NAMALWA (cell line): ENCODE results near the gene BRINP3.
"Not testable (repeated sequence)": the region's sequence is repeated elsewhere in the genome, so short reads cannot be mapped to it uniquely, and the experiment has no call there.

Experiments
- DNase-seq: peaks from one replicate; pipeline ENCODE4 v3.0.0-alpha.2; 2015; ENCODE audit warnings: low spot score

Gene BRINP3

GRCh38 chr1:190179817-190180216, 297.8 kb downstream of the BRINP3 start:
- DNase-seq: no peak

- no peak for DNase-seq
Observed at GRCh38 chr1:190178827-190179226, 298.8 kb downstream of the BRINP3 start.

GRCh38 chr1:190177555-190177954, 300.1 kb downstream of the BRINP3 start:
- no peak for DNase-seq

GRCh38 chr1:190176776-190177175, 300.9 kb downstream of the BRINP3 start:
- no peak for DNase-seq

GRCh38 chr1:190175320-190175719, 302.3 kb downstream of the BRINP3 start:
- no peak for DNase-seq

GRCh38 chr1:190172651-190173430, 304.8 kb downstream of the BRINP3 start:
- DNase-seq: no peak

- no peak for DNase-seq
Observed at GRCh38 chr1:190170321-190170720, 307.3 kb downstream of the BRINP3 start.

- no peak for DNase-seq
Observed at GRCh38 chr1:190169311-190170067, 308.2 kb downstream of the BRINP3 start.

- no peak for DNase-seq
Observed at GRCh38 chr1:190168893-190169280, 308.8 kb downstream of the BRINP3 start.

- no peak for DNase-seq
Observed at GRCh38 chr1:190168116-190168892, 309.4 kb downstream of the BRINP3 start.

- DNase-seq: no peak
Observed at GRCh38 chr1:190159146-190159545, 318.5 kb downstream of the BRINP3 start.

GRCh38 chr1:190154744-190155143, 322.9 kb downstream of the BRINP3 start:
- DNase-seq: no peak

- DNase-seq: no peak
Observed at GRCh38 chr1:190147616-190148015, 330.0 kb downstream of the BRINP3 start.

GRCh38 chr1:190144650-190145049, 333.0 kb downstream of the BRINP3 start:
- DNase-seq: no peak

- DNase-seq: no peak
Observed at GRCh38 chr1:190140644-190141043, 337.0 kb downstream of the BRINP3 start.

GRCh38 chr1:190138702-190139101, 339.0 kb downstream of the BRINP3 start:
- DNase-seq: no peak

GRCh38 chr1:190138266-190138665, 339.4 kb downstream of the BRINP3 start:
- no peak for DNase-seq

- no peak for DNase-seq
Observed at GRCh38 chr1:190129366-190129765, 348.3 kb downstream of the BRINP3 start.

- DNase-seq: no peak
Observed at GRCh38 chr1:190126728-190127127, 350.9 kb downstream of the BRINP3 start.

GRCh38 chr1:190124068-190124467, 353.6 kb downstream of the BRINP3 start:
- DNase-seq: no peak

GRCh38 chr1:190120564-190120963, 357.1 kb downstream of the BRINP3 start:
- not testable (repeated sequence) for DNase-seq

- no peak for DNase-seq
Observed at GRCh38 chr1:190119683-190120082, 358.0 kb downstream of the BRINP3 start.

GRCh38 chr1:190116921-190117320, 360.7 kb downstream of the BRINP3 start:
- DNase-seq: no peak
